Measurements from ENCODE around the gene ASCC1. TPM values are rescaled to one million over a fixed set of nuclear protein-coding genes. Genes with fewer than 3 reads are reported as not detected.
A peak's percentile ranks its signal among the peaks of the same experiment; 100 is the strongest.

ASCC1 gene
- total and polyA plus RNA-seq, 2 experiments from 2014 or later: 13.7 to 37.2 TPM

DNA sequence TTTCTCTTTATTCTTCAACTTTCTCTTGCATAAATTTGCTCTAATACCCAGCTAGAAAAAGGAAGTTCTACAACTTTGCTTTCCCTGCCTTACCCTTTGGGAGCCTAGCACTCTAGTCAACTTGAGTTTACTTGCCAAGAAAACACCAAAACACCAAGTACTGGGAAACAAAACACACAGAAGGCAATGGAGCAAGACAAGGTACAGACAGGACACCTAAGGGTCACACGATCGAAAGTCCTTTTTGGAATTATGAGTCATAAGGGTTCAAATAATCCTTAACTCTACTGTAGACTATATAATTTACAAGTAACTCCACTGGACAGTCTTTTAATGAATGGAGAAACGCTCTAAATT lies 42.8 kb downstream of the ASCC1 start:
- TF ChIP-seq ZNF114 (CRISPR knock-in tag; IDR thresholded peaks at IDR 0.05) (no peak), CREB1 (CRISPR knock-in tag; IDR thresholded peaks at IDR 0.05; ENCODE audit: low read depth) (no peak), STAT1 (IDR thresholded peaks at IDR 0.05; ENCODE audit: unreplicated experiment) (no peak), POLR2AphosphoS5 (IDR thresholded peaks at IDR 0.05; ENCODE audit: low read depth) (no peak), NANOG (IDR thresholded peaks at IDR 0.05; ENCODE audit: borderline replicate concordance) (no peak), EZH2phosphoT487 (IDR thresholded peaks at IDR 0.05; ENCODE audit: unreplicated experiment) (no peak), EZH2 (IDR thresholded peaks at IDR 0.05; ENCODE audit: low read depth, unreplicated experiment) (no peak), ZNF331 (CRISPR knock-in tag; IDR thresholded peaks at IDR 0.05; ENCODE audit: low read depth) (no peak), JUNB (IDR thresholded peaks at IDR 0.05; ENCODE audit: unreplicated experiment) (no peak)
- TF ChIP-seq, protein P1, sequence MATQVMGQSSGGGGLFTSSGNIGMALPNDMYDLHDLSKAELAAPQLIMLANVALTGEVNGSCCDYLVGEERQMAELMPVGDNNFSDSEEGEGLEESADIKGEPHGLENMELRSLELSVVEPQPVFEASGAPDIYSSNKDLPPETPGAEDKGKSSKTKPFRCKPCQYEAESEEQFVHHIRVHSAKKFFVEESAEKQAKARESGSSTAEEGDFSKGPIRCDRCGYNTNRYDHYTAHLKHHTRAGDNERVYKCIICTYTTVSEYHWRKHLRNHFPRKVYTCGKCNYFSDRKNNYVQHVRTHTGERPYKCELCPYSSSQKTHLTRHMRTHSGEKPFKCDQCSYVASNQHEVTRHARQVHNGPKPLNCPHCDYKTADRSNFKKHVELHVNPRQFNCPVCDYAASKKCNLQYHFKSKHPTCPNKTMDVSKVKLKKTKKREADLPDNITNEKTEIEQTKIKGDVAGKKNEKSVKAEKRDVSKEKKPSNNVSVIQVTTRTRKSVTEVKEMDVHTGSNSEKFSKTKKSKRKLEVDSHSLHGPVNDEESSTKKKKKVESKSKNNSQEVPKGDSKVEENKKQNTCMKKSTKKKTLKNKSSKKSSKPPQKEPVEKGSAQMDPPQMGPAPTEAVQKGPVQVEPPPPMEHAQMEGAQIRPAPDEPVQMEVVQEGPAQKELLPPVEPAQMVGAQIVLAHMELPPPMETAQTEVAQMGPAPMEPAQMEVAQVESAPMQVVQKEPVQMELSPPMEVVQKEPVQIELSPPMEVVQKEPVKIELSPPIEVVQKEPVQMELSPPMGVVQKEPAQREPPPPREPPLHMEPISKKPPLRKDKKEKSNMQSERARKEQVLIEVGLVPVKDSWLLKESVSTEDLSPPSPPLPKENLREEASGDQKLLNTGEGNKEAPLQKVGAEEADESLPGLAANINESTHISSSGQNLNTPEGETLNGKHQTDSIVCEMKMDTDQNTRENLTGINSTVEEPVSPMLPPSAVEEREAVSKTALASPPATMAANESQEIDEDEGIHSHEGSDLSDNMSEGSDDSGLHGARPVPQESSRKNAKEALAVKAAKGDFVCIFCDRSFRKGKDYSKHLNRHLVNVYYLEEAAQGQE (IDR thresholded peaks at IDR 0.05; ENCODE audit: unreplicated experiment): no peak
- TF ChIP-seq, protein P2, sequence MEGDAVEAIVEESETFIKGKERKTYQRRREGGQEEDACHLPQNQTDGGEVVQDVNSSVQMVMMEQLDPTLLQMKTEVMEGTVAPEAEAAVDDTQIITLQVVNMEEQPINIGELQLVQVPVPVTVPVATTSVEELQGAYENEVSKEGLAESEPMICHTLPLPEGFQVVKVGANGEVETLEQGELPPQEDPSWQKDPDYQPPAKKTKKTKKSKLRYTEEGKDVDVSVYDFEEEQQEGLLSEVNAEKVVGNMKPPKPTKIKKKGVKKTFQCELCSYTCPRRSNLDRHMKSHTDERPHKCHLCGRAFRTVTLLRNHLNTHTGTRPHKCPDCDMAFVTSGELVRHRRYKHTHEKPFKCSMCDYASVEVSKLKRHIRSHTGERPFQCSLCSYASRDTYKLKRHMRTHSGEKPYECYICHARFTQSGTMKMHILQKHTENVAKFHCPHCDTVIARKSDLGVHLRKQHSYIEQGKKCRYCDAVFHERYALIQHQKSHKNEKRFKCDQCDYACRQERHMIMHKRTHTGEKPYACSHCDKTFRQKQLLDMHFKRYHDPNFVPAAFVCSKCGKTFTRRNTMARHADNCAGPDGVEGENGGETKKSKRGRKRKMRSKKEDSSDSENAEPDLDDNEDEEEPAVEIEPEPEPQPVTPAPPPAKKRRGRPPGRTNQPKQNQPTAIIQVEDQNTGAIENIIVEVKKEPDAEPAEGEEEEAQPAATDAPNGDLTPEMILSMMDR (conservative IDR thresholded peaks at IDR 0.05; ENCODE audit: low read depth in 2 of 2): no peak
- TF ChIP-seq, protein P3, sequence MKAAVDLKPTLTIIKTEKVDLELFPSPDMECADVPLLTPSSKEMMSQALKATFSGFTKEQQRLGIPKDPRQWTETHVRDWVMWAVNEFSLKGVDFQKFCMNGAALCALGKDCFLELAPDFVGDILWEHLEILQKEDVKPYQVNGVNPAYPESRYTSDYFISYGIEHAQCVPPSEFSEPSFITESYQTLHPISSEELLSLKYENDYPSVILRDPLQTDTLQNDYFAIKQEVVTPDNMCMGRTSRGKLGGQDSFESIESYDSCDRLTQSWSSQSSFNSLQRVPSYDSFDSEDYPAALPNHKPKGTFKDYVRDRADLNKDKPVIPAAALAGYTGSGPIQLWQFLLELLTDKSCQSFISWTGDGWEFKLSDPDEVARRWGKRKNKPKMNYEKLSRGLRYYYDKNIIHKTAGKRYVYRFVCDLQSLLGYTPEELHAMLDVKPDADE (IDR thresholded peaks at IDR 0.05): no peak
- TF ChIP-seq, protein P4, sequence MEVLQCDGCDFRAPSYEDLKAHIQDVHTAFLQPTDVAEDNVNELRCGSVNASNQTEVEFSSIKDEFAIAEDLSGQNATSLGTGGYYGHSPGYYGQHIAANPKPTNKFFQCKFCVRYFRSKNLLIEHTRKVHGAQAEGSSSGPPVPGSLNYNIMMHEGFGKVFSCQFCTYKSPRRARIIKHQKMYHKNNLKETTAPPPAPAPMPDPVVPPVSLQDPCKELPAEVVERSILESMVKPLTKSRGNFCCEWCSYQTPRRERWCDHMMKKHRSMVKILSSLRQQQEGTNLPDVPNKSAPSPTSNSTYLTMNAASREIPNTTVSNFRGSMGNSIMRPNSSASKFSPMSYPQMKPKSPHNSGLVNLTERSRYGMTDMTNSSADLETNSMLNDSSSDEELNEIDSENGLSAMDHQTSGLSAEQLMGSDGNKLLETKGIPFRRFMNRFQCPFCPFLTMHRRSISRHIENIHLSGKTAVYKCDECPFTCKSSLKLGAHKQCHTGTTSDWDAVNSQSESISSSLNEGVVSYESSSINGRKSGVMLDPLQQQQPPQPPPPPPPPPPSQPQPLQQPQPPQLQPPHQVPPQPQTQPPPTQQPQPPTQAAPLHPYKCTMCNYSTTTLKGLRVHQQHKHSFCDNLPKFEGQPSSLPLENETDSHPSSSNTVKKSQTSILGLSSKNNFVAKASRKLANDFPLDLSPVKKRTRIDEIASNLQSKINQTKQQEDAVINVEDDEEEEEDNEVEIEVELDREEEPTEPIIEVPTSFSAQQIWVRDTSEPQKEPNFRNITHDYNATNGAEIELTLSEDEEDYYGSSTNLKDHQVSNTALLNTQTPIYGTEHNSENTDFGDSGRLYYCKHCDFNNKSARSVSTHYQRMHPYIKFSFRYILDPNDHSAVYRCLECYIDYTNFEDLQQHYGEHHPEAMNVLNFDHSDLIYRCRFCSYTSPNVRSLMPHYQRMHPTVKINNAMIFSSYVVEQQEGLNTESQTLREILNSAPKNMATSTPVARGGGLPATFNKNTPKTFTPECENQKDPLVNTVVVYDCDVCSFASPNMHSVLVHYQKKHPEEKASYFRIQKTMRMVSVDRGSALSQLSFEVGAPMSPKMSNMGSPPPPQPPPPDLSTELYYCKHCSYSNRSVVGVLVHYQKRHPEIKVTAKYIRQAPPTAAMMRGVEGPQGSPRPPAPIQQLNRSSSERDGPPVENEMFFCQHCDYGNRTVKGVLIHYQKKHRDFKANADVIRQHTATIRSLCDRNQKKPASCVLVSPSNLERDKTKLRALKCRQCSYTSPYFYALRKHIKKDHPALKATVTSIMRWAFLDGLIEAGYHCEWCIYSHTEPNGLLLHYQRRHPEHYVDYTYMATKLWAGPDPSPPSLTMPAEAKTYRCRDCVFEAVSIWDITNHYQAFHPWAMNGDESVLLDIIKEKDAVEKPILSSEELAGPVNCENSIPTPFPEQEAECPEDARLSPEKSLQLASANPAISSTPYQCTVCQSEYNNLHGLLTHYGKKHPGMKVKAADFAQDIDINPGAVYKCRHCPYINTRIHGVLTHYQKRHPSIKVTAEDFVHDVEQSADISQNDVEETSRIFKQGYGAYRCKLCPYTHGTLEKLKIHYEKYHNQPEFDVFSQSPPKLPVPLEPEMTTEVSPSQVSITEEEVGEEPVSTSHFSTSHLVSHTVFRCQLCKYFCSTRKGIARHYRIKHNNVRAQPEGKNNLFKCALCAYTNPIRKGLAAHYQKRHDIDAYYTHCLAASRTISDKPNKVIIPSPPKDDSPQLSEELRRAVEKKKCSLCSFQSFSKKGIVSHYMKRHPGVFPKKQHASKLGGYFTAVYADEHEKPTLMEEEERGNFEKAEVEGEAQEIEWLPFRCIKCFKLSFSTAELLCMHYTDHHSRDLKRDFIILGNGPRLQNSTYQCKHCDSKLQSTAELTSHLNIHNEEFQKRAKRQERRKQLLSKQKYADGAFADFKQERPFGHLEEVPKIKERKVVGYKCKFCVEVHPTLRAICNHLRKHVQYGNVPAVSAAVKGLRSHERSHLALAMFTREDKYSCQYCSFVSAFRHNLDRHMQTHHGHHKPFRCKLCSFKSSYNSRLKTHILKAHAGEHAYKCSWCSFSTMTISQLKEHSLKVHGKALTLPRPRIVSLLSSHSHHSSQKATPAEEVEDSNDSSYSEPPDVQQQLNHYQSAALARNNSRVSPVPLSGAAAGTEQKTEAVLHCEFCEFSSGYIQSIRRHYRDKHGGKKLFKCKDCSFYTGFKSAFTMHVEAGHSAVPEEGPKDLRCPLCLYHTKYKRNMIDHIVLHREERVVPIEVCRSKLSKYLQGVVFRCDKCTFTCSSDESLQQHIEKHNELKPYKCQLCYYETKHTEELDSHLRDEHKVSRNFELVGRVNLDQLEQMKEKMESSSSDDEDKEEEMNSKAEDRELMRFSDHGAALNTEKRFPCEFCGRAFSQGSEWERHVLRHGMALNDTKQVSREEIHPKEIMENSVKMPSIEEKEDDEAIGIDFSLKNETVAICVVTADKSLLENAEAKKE (CRISPR knock-in tag; IDR thresholded peaks at IDR 0.05): no peak
- H3K27me3 Mint-ChIP-seq (ENCODE audit: insufficient read depth, low read depth, poor library complexity): no peaks in the 10 kb centered on the region
- H3K9me3 Mint-ChIP-seq: no peaks in the 10 kb centered on the region
- ATAC-seq (no peak), DNase-seq (ENCODE audit: low spot score) (no peak)
- Histone ChIP-seq H3K27ac (ENCODE audit: low read depth) (peak overlapping the region; percentile 72; the same call in 1 of the 2 replicates), H2AFZ (no peak overlapping the region), H3F3A (replicated peaks; ENCODE audit: low read depth) (no peaks in the 10 kb centered on the region), H3K27me3 (ENCODE audit: insufficient read depth) (no peaks in the 10 kb centered on the region), H3K4me2 (no peak overlapping the region), H3K4me3 (no peak overlapping the region), H4K20me1 (replicated peaks; ENCODE audit: insufficient read depth) (no peaks in the 10 kb centered on the region; the same call in 1 of the 2 replicates), H3K4me1 (ENCODE audit: insufficient read depth) (no peaks in the 10 kb centered on the region), H3K9me2 (ENCODE audit: insufficient read depth) (no peaks in the 10 kb centered on the region), H3K79me2 (replicated peaks; ENCODE audit: insufficient read depth) (no peaks in the 10 kb centered on the region), H3K36me3 (ENCODE audit: insufficient read depth) (no peaks in the 10 kb centered on the region)
- H3K27ac Mint-ChIP-seq: 0 out of 2 replicates have a peak overlapping the region, but pooled peaks have one; percentile 4
- no peaks in the 10 kb centered on the region; the same call in 2 of the 3 replicates for H3K4me1 Mint-ChIP-seq
- H3K4me3 Mint-ChIP-seq: no peak overlapping the region
- peaks cover 7% of the 10 kb centered on the region; the same call in 1 of the 3 replicates for H3K36me3 Mint-ChIP-seq (ENCODE audit: low read depth)

Measured in GM23338 (cell line).